Measurements from ENCODE around the gene MAP3K6. TPM values are rescaled to one million over a fixed set of nuclear protein-coding genes. Genes with fewer than 3 reads are reported as not detected.

The MAP3K6 gene
- total and polyA plus RNA-seq, 2 of the 13 experiments (the other 11 are each of a cell fraction or from before 2014, with no cell fraction given), result 2.7 to 3.2 TPM

GRCh38 chr1:27318136-27318535 is 48.6 kb downstream of the MAP3K6 start:
- H2AFZ ChIP-seq (ENCODE audit: low read length), result no peak overlapping the region
- no peak overlapping the region for H3K27ac ChIP-seq (ENCODE audit: extremely low read length, insufficient read depth, low read length)
- ChIA-PET POLR2A (no interaction called here), CTCF (ENCODE audit: low intra/inter-chr PET ratio, low total read pairs) (no interaction called here)
- DNase-seq (ENCODE audit: low spot score) (no peak), FAIRE-seq (no peak), ATAC-seq (no peak)
- 1% methylated on average over 4 of the region's 4 CpGs for WGBS (ENCODE audit: low lambda C conversion rate)
- TF ChIP-seq NCOA2 (CRISPR knock-in tag; IDR thresholded peaks at IDR 0.05) (no peak), ZNF558 (CRISPR knock-in tag; IDR thresholded peaks at IDR 0.05; ENCODE audit: borderline replicate concordance) (no peak), BCL6 (CRISPR knock-in tag; IDR thresholded peaks at IDR 0.05) (no peak), PATZ1 (CRISPR knock-in tag; IDR thresholded peaks at IDR 0.05) (no peak), REXO4 (CRISPR knock-in tag; IDR thresholded peaks at IDR 0.05; ENCODE audit: borderline replicate concordance) (no peak), ZNF101 (CRISPR knock-in tag; IDR thresholded peaks at IDR 0.05; ENCODE audit: borderline replicate concordance, low read depth) (no peak), ELF1 (CRISPR knock-in tag; IDR thresholded peaks at IDR 0.05) (no peak), FOXA1 (IDR thresholded peaks at IDR 0.05) (no peak), FOXA1 (CRISPR knock-in tag; IDR thresholded peaks at IDR 0.05) (no peak), ZFP36L2 (CRISPR knock-in tag; IDR thresholded peaks at IDR 0.05) (no peak), SMC3 (IDR thresholded peaks at IDR 0.05; ENCODE audit: low read length) (no peak), ONECUT2 (CRISPR knock-in tag; IDR thresholded peaks at IDR 0.05) (no peak)
- TF ChIP-seq, protein P1, sequence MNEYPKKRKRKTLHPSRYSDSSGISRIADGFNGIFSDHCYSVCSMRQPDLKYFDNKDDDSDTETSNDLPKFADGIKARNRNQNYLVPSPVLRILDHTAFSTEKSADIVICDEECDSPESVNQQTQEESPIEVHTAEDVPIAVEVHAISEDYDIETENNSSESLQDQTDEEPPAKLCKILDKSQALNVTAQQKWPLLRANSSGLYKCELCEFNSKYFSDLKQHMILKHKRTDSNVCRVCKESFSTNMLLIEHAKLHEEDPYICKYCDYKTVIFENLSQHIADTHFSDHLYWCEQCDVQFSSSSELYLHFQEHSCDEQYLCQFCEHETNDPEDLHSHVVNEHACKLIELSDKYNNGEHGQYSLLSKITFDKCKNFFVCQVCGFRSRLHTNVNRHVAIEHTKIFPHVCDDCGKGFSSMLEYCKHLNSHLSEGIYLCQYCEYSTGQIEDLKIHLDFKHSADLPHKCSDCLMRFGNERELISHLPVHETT (CRISPR knock-in tag; conservative IDR thresholded peaks at IDR 0.05), result no peak
- no peaks in the 10 kb centered on the region for H4K20me1 ChIP-seq (ENCODE audit: insufficient read depth, low read length)
- no peaks in the 10 kb centered on the region for H3K36me3 ChIP-seq (replicated peaks in 1 of 2; ENCODE audit: control insufficient read depth in 1 of 2, insufficient read depth in 2 of 2, low read length in 2 of 2)
- intact Hi-C loops (cut with micrococcal nuclease; ENCODE audit: unreplicated experiment) (no loop called here), in situ Hi-C loops (cut with HindIII; ENCODE audit: extremely low pct_ligation_motif_present, low pct_unique_long_range_greater_than_20kb) (no loop called here)
- H3K9ac ChIP-seq (ENCODE audit: insufficient read depth, low read depth, low read length), result no peak overlapping the region
- H3K4me2 ChIP-seq (ENCODE audit: low read depth, low read length), result no peak overlapping the region
- H3K9me3 ChIP-seq (ENCODE audit: low read length), result no peaks in the 10 kb centered on the region
- H3K4me3 ChIP-seq (replicated peaks in 1 of 3; ENCODE audit: insufficient read depth in 1 of 3, low read depth in 2 of 3, low read length in 3 of 3), result no peak overlapping the region
- H3K79me2 ChIP-seq (ENCODE audit: insufficient read depth, low read length), result peaks cover 8% of the 10 kb centered on the region
- peaks cover 24% of the 10 kb centered on the region for H3K4me1 ChIP-seq (ENCODE audit: insufficient read depth, low read length)
- no TSS peak for BruUV-seq (replicated peaks)
- peaks cover 0 to 19% of the 10 kb centered on the region in 2 experiments; a peak in 2 of 5 replicates for H3K27me3 ChIP-seq (ENCODE audit: control insufficient read depth in 1 of 2, insufficient read depth in 2 of 2, low read length in 2 of 2)
